Neural crest cell (in vitro differentiated cells): ENCODE data around the gene SMIM35. TPM values are rescaled to one million over a fixed set of nuclear protein-coding genes. Genes with fewer than 3 reads are reported as not detected.

Experiments used
- DNase-seq: peaks from one replicate; pipeline ENCODE4 v3.0.0; 2021; ENCODE audit warnings: low read depth, mixed read lengths, low spot score
- H3K27ac Mint-ChIP-seq: one replicate; pipeline ENCODE4 v1.8.0; 2021; ENCODE audit warnings: mild to moderate bottlenecking, mixed read lengths; ENCODE audit not compliant: unreplicated experiment
- H3K27me3 Mint-ChIP-seq: 2 replicates; pipeline ENCODE4 v1.8.0; 2021; ENCODE audit warnings: low read depth, mild to moderate bottlenecking, mixed read lengths
- H3K36me3 Mint-ChIP-seq: 2 replicates; pipeline ENCODE4 v1.8.0; 2021; ENCODE audit warnings: low read depth, mild to moderate bottlenecking, mixed read lengths
- H3K4me1 Mint-ChIP-seq: 2 replicates; pipeline ENCODE4 v1.8.0; 2021; ENCODE audit warnings: mixed read lengths
- H3K4me3 Mint-ChIP-seq: one replicate; pipeline ENCODE4 v1.8.0; 2021; ENCODE audit warnings: mild to moderate bottlenecking, mixed read lengths
- H3K9me3 Mint-ChIP-seq: 2 replicates; pipeline ENCODE4 v1.8.0; 2021; ENCODE audit warnings: mixed read lengths
- long read RNA-seq: library from polyadenylated mRNA; unstranded; transcript quantifications from one replicate; pipeline ENCODE4 v2.0.0, GENCODE V29; 2020
- total RNA-seq: library from RNA; stranded (reverse); gene quantifications from 2 replicates; pipeline ENCODE4 v1.2.1, GENCODE V29; 2021
- TF ChIP-seq, protein P1 (sequence below): fragments of 200-600 bp; sonication (generic); conservative IDR thresholded peaks from 2 replicates; pipeline ENCODE4 v1.5.0; 2021; ENCODE audit warnings: antibody characterized with exemption, mild to moderate bottlenecking

The SMIM35 gene
- total RNA-seq, result not detected in 2 replicates
- long read RNA-seq, result 0 reads

DNA sequence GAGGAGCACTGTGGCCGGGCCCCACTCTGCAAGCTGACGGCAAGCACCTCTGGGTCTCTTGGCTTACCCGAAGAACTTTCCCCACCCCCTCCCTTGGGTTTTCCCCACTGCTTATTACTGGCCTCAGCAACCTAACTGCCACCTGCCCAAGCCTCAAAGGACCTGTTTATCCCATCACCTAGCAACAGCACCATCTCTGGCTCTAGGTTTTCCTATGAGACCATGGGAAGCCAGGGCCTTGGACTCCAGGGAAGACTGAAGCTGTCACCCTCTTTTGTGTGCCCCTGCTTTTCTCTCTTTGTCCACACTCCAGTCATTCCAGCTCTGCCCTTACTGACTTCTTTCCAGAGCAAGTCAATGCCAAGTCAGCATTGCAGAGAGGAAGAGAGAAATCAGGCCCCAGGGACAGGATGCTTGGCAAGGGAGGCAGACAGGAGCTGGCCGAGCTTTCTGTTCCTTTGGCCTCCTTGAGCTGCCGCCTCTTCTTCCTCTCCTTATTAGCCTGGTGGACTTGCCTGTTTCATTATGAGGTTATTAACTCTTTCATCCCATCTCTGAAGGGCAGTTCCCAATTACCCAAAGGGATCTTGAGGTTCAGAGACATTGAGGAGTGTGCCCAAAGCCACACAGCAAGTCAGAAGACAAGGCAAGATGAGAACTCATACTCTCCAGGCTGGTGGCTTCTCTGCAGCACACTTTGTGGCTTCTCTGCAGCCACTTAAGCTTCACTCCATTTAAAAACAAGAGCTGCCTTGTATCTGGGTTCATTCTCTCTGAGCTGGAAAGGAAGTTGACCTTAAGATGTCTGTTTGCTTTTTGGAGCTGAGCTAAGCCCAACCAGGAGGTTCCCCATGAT, at the start of gene SMIM35:
SMIM35 (minus strand) TSS at position 51 of the 856 bp plus-strand sequence. CDS start 206 bp downstream, outside the sequence.
- TF ChIP-seq, protein P1, sequence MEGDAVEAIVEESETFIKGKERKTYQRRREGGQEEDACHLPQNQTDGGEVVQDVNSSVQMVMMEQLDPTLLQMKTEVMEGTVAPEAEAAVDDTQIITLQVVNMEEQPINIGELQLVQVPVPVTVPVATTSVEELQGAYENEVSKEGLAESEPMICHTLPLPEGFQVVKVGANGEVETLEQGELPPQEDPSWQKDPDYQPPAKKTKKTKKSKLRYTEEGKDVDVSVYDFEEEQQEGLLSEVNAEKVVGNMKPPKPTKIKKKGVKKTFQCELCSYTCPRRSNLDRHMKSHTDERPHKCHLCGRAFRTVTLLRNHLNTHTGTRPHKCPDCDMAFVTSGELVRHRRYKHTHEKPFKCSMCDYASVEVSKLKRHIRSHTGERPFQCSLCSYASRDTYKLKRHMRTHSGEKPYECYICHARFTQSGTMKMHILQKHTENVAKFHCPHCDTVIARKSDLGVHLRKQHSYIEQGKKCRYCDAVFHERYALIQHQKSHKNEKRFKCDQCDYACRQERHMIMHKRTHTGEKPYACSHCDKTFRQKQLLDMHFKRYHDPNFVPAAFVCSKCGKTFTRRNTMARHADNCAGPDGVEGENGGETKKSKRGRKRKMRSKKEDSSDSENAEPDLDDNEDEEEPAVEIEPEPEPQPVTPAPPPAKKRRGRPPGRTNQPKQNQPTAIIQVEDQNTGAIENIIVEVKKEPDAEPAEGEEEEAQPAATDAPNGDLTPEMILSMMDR, result no peak
- Mint-ChIP-seq H3K4me1 (peaks cover 43% of the 10 kb centered on the region), H3K36me3 (peaks cover 8% of the 10 kb centered on the region), H3K27me3 (no peaks in the 10 kb centered on the region), H3K27ac (peak within 1 kb of the TSS; percentile 39), H3K9me3 (peaks cover 7% of the 10 kb centered on the region), H3K4me3 (no peak within 1 kb of the TSS)
- DNase-seq, result no peak

DNA sequence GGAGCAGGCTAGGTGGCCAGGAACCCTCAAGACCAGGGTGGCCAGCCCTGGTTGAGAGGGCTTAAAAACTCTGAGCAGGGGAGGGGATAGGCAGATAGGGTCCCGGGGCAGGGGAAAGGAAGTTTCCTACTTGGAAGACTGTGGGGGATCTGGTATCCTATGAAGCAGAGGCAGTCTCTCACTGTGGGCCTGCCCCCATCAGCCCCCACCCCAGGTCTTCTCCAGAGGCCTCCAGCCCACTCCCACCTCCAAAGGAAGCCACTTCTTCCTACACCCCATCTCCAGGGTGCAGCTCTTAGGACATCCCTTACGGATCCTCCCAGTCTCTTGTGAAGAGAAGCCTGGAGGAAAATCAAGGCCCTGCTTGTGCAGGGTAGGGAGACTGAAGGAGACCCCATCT, 49.6 kb upstream of the SMIM35 start:
- TF ChIP-seq, protein P1, result no peak
- H3K4me1 Mint-ChIP-seq, result peaks cover 7% of the 10 kb centered on the region
- no peak for DNase-seq
- peaks cover 33% of the 10 kb centered on the region for H3K27me3 Mint-ChIP-seq
- no peak overlapping the region for H3K4me3 Mint-ChIP-seq
- no peaks in the 10 kb centered on the region for H3K36me3 Mint-ChIP-seq
- no peaks in the 10 kb centered on the region for H3K9me3 Mint-ChIP-seq
- no peak overlapping the region for H3K27ac Mint-ChIP-seq

DNA sequence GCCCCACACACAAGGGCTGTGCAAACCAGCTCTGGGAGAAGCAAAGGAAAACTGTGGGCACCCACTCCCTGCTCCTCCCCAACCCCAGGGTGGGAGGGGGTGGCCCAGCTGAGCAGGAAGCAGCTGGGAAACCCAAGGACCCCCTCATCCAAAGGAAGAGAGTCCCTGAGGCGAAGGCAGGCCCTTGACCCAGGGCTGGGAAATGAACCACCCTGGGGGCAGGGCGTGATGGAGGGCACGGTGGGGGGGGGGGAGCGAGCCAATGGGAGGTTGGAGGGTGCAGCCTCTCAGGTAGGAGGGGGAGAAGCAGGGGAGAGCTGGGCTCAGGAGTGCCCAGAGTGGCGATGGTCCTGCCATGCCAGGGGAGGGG, 49.0 kb upstream of the SMIM35 start:
- Mint-ChIP-seq H3K4me3 (no peak overlapping the region), H3K9me3 (no peaks in the 10 kb centered on the region), H3K27me3 (peaks cover 29% of the 10 kb centered on the region), H3K36me3 (no peaks in the 10 kb centered on the region), H3K27ac (no peak overlapping the region), H3K4me1 (peaks cover 7% of the 10 kb centered on the region)
- no peak for DNase-seq
- TF ChIP-seq, protein P1, result no peak

DNA sequence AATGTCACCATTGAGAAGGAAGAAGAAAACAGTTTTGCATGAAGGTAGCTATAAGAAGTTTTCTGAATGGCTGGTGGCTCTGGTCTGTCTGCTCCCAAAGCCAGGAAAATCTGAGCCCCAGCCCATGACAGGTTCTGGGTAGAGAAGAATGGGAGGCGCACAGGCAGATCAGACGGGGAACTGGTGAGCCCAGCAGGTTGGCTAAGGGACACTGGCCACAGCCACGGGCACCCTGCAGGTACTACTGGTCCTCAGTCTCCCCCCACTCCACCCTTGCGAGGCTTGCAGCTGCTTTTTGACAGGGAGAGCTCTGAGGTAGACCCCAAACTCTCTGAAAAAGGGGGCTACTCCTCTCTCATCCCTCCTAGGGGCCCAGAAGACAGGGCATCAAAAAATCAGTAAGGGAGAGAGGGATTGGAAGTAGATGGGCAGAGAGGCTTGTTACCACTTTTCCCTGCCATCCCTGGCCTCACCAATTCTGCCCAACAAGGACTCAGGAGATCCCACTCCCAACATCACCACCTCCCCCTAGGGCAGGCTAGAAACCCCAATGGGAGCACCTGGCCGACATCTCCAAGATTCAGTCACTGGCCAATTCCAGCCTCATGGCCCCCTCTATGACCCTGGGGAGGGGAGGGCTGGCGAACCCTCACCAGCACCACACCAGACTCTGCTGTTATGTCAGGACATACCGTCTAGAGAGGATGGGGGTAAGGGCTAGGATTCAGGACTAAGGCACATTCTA, 48.5 kb upstream of the SMIM35 start:
- Mint-ChIP-seq H3K27ac (no peak overlapping the region), H3K27me3 (peaks cover 24% of the 10 kb centered on the region), H3K9me3 (no peaks in the 10 kb centered on the region), H3K4me1 (peaks cover 7% of the 10 kb centered on the region), H3K4me3 (no peak overlapping the region), H3K36me3 (no peaks in the 10 kb centered on the region)
- no peak for DNase-seq
- TF ChIP-seq, protein P1, result no peak

DNA sequence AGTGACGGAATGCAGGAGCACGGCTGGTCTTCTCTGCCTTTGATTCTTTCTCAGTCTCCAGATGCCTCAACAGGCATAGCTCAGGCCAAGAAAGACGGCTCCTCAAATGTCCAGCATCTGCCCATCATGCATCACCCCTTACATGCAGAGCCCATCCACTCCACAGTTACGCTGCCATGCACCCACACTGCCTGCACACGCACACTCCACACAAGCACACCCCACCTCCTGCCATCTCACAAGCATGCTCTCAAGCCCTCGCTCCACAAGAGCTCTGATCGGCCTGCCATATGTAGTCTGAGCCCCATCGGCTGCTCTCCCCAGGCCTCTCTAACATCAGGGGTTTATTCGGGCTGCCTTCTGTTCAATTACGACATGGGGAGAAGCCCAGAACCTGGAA, 47.1 kb upstream of the SMIM35 start:
- Mint-ChIP-seq H3K4me1 (peaks cover under 1% of the 10 kb centered on the region), H3K4me3 (no peak overlapping the region), H3K27me3 (peaks cover 13% of the 10 kb centered on the region), H3K36me3 (no peaks in the 10 kb centered on the region), H3K27ac (no peak overlapping the region), H3K9me3 (no peaks in the 10 kb centered on the region)
- DNase-seq, result no peak
- TF ChIP-seq, protein P1, result no peak
